ENCODE measurements around the gene TTC23L. TPM values are rescaled to one million over a fixed set of nuclear protein-coding genes. Genes with fewer than 3 reads are reported as not detected.
"Not testable (repeated sequence)": the region's sequence is repeated elsewhere in the genome, so short reads cannot be mapped to it uniquely, and the experiment has no call there.

TTC23L gene
- total RNA-seq, 1 experiment from 2014 or later = not detected

DNA sequence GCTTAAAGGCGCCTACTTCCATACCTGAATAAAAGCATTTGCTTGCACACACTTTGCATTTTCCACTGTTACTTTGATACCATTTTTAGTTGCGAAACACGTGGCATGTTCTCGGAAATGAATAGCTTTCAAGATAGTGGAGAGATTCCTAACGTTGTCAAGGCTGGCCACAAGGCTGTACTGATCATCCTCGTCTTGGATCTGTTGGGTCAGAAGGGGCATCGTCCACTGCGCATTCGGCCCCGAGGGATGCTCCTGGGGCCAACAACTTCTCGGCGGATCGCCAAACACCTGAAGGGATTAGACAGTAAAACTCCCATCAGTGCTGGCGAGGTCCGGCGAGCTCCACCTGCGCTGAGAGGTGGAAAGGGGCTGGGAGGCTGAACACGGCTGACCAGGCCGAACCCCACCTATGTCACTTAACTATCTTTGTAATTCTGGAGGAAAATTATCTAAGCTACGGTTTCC lies 75.7 kb downstream of the TTC23L start:
- Histone ChIP-seq H3K4me3 (peak overlapping the region; percentile 97), H3K4me1 (peaks cover 14% of the 10 kb centered on the region), H3K9me3 (replicated peaks) (no peaks in the 10 kb centered on the region), H3K27me3 (no peaks in the 10 kb centered on the region), H3K27ac (peak overlapping the region; percentile 86), H3K36me3 (peaks cover 37% of the 10 kb centered on the region)
- peak in 1 of 2 experiments; percentile 13 for DNase-seq

DNA sequence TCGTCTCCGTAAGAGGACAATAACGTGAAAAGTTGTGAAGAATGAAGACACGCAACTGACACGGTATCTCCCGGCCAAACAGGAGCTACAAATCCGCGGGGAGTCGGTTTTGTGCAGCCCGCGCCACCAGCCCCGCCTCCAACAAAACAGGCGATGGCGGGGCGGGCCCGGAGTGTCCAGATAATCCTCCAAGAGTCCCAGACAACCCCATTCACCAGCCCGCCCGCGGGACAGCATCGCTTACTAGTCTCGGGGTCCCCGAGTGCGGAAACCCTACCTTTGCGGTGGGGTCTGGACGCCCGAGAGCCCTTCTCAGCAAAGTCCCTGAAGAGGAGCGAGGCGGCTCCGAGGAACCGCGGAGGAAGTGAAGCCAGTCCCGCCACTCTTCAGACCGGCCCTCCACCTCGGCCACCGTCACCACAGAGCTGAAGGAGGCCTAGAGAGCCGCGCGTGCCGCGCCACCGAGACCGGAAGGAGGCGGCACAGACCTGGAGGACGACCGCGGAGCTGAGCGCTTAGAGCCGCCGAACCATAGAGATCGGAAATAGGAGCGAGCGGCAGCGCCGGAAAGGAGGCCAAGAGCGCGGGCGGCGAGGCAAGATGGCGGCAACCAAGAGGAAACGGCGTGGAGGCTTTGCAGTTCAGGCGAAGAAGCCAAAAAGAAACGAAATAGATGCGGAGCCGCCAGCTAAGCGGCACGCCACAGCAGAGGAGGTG lies 76.3 kb downstream of the TTC23L start, which contains the start of the genes BRIX1 and RAD1:
Gene BRIX1 (plus strand): TSS at position 573 of the 717 bp plus-strand sequence. CDS start 28 bp downstream, at position 601.
Gene RAD1 (minus strand): TSS at position 366 of the 717 bp plus-strand sequence. CDS start 612 bp downstream, outside the sequence.
- Histone ChIP-seq H3K27ac (peak within 1 kb of the TSS; percentile 86), H3K36me3 (peaks cover 43% of the 10 kb centered on the region), H3K4me1 (peaks cover 14% of the 10 kb centered on the region), H3K27me3 (no peaks in the 10 kb centered on the region), H3K4me3 (peak within 1 kb of the TSS; percentile 97), H3K9me3 (replicated peaks) (no peaks in the 10 kb centered on the region)
- peak; percentile 98 for DNase-seq

GRCh38 chr5:34915856-34916192 lies 76.9 kb downstream of the TTC23L start:
- Histone ChIP-seq H3K27me3 (no peaks in the 10 kb centered on the region), H3K9me3 (replicated peaks) (no peaks in the 10 kb centered on the region), H3K4me3 (peak overlapping the region; percentile 97), H3K36me3 (peaks cover 45% of the 10 kb centered on the region), H3K27ac (peak overlapping the region; percentile 86), H3K4me1 (peaks cover 14% of the 10 kb centered on the region)
- DNase-seq = no peak

DNA sequence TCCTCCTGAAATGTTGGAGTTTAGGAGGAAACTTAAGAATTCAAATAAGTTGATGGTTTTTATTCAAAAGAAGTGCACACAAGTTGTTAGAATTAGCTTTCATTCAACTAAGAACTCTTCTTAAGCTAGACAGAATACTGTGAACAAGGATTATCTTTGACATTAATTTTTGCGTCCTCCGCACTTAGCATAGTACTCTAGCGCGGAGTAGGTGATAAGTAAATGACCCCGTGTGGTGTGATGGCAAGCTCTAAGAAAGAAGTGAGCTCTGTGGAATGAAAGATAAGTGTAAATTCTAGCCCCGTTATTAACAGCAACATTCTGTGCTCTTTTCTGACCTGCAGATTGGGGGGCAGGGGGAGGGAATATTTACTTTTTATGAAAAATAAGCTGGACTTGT lies 77.6 kb downstream of the TTC23L start:
- DNase-seq = no peak
- peak overlapping the region; percentile 86; the same call in 1 of the 2 replicates for H3K27ac ChIP-seq
- H3K4me1 ChIP-seq = peaks cover 14% of the 10 kb centered on the region
- peaks cover 45% of the 10 kb centered on the region for H3K36me3 ChIP-seq
- no peaks in the 10 kb centered on the region for H3K9me3 ChIP-seq (replicated peaks)
- no peaks in the 10 kb centered on the region for H3K27me3 ChIP-seq
- peak overlapping the region; percentile 97 for H3K4me3 ChIP-seq

DNA sequence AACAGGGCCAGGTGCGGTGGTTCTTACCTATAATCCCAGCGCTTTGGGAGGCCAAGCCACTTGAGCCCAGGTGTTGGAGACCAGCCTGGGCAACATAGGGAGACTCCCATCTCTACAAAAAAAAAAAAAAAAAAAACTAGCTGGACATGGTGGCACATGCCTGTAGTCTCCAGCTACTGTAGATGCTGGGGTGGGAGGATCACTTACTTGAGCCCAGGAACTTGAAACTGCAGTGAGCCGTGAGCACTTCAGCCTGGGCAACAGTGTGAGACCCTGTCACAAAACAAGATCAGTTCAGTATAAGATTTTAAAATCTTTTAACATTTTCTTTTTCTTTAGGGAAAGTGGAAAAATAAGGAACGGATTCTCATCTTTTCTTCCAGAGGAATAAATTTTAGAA lies 79.1 kb downstream of the TTC23L start:
- H3K4me1 ChIP-seq = peaks cover 16% of the 10 kb centered on the region
- DNase-seq = no peak
- H3K27me3 ChIP-seq = no peaks in the 10 kb centered on the region
- no peaks in the 10 kb centered on the region for H3K9me3 ChIP-seq (replicated peaks)
- no peak overlapping the region for H3K27ac ChIP-seq
- no peak overlapping the region for H3K4me3 ChIP-seq
- H3K36me3 ChIP-seq = peaks cover 48% of the 10 kb centered on the region

DNA sequence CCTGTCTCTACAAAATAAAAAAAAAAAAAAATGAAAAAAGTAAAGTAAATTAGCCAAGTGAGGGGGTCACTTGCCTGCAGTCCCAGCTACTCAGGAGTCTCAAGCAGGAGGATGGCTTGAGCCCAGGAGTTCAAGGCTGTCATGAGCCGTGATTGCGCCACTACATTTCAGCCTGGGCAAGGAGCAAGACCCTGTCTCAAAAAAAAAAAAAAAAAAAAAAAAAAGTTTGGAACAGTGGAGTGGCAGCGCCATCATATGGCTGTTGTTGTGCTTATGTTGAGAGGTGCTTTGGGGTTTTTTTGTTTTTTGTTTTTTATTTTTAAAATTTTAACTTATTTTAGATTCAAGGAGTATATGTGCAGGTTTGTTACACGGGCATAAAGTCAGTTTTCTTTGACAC lies 80.1 kb downstream of the TTC23L start:
- H3K4me1 ChIP-seq = peaks cover 11% of the 10 kb centered on the region
- H3K9me3 ChIP-seq (replicated peaks) = no peaks in the 10 kb centered on the region
- H3K27ac ChIP-seq = no peak overlapping the region
- no peak overlapping the region for H3K4me3 ChIP-seq
- DNase-seq = no peak
- no peaks in the 10 kb centered on the region for H3K27me3 ChIP-seq
- peaks cover 59% of the 10 kb centered on the region for H3K36me3 ChIP-seq

DNA sequence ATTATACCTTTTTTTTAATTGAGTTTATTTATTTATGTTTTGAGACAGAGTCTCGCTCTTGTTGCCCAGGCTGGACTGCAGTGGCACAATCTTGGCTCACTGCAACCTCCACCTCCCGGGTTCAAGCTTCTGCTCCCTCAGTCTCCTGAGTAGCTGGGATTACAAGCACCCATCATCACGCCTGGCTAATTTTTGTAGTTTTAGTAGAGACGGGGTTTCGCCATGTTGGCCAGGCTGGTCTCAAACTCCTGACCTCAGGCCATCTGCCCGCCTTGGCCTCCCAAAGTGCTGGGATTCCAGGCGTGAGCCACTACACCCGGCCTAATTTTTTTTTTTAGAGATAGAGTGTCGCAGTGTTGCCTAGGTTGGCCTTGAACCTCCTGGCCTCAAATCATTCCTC lies 84.3 kb downstream of the TTC23L start:
- not testable (repeated sequence) for H3K4me1 ChIP-seq; H3K9me3 ChIP-seq (replicated peaks); H3K4me3 ChIP-seq; H3K27ac ChIP-seq; H3K27me3 ChIP-seq; DNase-seq
- H3K36me3 ChIP-seq = peaks cover 83% of the 10 kb centered on the region

GRCh38 chr5:34923694-34924461 lies 84.9 kb downstream of the TTC23L start:
- Histone ChIP-seq H3K27ac (no peak overlapping the region), H3K4me3 (no peak overlapping the region), H3K4me1 (peaks cover 6% of the 10 kb centered on the region; the same call in 1 of the 2 replicates), H3K27me3 (no peaks in the 10 kb centered on the region), H3K36me3 (peaks cover 81% of the 10 kb centered on the region), H3K9me3 (replicated peaks) (no peaks in the 10 kb centered on the region)
- no peak for DNase-seq

GRCh38 chr5:34924462-34924765 lies 85.5 kb downstream of the TTC23L start:
- H3K36me3 ChIP-seq = peaks cover 76% of the 10 kb centered on the region

DNA sequence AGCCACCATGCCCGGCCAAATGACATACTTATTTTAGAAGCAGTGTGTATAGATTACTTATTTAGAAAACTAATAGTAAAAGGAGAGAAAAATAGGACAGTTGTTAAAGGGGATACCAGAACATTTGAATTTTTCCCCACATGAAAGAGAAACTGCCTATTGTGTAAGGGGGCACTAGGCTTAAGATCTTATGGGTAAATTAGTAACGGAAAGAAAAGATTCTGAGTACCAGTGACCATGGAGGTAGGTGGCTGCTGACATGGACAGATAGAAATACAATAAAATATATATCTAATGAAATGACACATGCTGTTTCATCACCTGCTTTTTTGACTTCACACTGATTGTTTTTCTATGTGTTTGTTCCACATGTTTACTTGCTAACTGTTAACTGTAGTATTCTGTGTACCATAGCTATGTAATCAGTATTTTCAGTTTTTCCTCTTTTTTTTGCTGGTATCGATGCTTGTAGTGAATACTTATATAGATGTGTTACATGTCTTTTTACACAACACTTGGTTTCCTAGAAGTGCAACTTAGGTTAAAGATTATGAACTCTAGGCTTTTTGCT lies 87.4 kb downstream of the TTC23L start:
- Histone ChIP-seq H3K27ac (no peak overlapping the region), H3K4me3 (no peak overlapping the region), H3K36me3 (peaks cover 58% of the 10 kb centered on the region), H3K9me3 (replicated peaks) (no peaks in the 10 kb centered on the region), H3K4me1 (peaks cover 13% of the 10 kb centered on the region), H3K27me3 (no peaks in the 10 kb centered on the region)
- no peak for DNase-seq

More at GRCh38 chr5:34924462-34924765, 85.5 kb downstream of the TTC23L start:
- H3K9me3 ChIP-seq (replicated peaks) = no peaks in the 10 kb centered on the region
- no peak overlapping the region for H3K4me3 ChIP-seq
- no peak for DNase-seq
- H3K27me3 ChIP-seq = no peaks in the 10 kb centered on the region
- H3K27ac ChIP-seq = no peak overlapping the region
- H3K4me1 ChIP-seq = peaks cover 6% of the 10 kb centered on the region; the same call in 1 of the 2 replicates

GRCh38 chr5:34927785-34928184 lies 88.8 kb downstream of the TTC23L start:
- no peak for DNase-seq
- H3K4me3 ChIP-seq = no peak overlapping the region
- no peaks in the 10 kb centered on the region for H3K9me3 ChIP-seq (replicated peaks)
- peaks cover 44% of the 10 kb centered on the region for H3K36me3 ChIP-seq
- H3K4me1 ChIP-seq = peaks cover 15% of the 10 kb centered on the region
- H3K27ac ChIP-seq = no peak overlapping the region
- no peaks in the 10 kb centered on the region for H3K27me3 ChIP-seq

GRCh38 chr5:34928267-34928666 lies 89.3 kb downstream of the TTC23L start:
- no peak for DNase-seq
- Histone ChIP-seq H3K36me3 (peaks cover 39% of the 10 kb centered on the region), H3K27me3 (no peaks in the 10 kb centered on the region), H3K9me3 (replicated peaks) (no peaks in the 10 kb centered on the region), H3K4me1 (peaks cover 11% of the 10 kb centered on the region), H3K27ac (no peak overlapping the region), H3K4me3 (no peak overlapping the region)

GRCh38 chr5:34929134-34929719 lies 90.3 kb downstream of the TTC23L start, which contains the start of gene DNAJC21:
Gene DNAJC21, plus strand, starts transcription at chr5:34929559. Its CDS starts 261 bp downstream, at chr5:34929820.
- peak; percentile 98 to 99 for DNase-seq
- peaks cover 8% of the 10 kb centered on the region for H3K4me1 ChIP-seq
- H3K4me3 ChIP-seq = peak within 1 kb of the TSS; percentile 90
- H3K27ac ChIP-seq = peak within 1 kb of the TSS; percentile 53
- H3K36me3 ChIP-seq = peaks cover 30% of the 10 kb centered on the region
- no peaks in the 10 kb centered on the region for H3K9me3 ChIP-seq (replicated peaks)
- no peaks in the 10 kb centered on the region for H3K27me3 ChIP-seq

DNA sequence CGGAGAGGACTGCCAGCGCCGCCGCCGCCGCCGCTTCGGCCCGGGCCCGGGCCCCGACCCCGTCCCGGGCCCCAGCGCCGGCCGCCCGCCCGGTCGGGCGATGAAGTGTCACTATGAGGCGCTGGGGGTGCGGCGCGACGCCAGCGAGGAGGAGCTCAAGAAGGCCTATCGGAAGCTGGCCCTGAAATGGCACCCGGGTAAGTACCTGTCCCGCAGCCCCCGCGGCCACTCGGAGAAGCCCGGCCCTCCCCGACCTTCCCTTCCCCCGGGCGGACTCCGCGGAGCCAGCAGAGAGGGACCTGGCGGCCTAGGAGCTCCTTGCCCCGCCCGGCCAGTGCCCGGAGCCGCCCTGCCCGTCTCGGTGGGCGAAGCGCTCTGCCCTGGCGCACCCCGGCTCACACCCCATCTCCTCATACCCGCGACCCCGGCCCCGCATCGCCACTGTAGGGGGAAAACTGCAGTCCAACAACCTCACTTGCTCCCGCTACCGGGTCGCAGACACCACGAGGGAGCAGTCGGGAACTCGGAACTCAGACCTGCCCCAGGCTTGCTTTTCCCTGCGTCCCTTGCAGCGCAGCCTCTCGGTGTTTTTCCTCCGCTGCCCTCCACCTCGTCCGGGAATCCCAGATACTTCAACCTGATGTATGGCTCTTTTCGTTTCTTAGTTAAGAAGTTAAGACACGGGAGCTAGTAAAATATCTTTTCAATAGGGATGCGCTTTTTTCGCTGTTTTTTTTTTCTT lies 90.9 kb downstream of the TTC23L start:
- H3K36me3 ChIP-seq = peaks cover 23% of the 10 kb centered on the region
- no peaks in the 10 kb centered on the region for H3K27me3 ChIP-seq
- peak overlapping the region; percentile 90 for H3K4me3 ChIP-seq
- H3K9me3 ChIP-seq (replicated peaks) = no peaks in the 10 kb centered on the region
- H3K27ac ChIP-seq = peak overlapping the region; percentile 53
- H3K4me1 ChIP-seq = peaks cover 8% of the 10 kb centered on the region
- DNase-seq = peak; percentile 81 to 86
